ENCODE results near the gene LRP1-AS.

DNA sequence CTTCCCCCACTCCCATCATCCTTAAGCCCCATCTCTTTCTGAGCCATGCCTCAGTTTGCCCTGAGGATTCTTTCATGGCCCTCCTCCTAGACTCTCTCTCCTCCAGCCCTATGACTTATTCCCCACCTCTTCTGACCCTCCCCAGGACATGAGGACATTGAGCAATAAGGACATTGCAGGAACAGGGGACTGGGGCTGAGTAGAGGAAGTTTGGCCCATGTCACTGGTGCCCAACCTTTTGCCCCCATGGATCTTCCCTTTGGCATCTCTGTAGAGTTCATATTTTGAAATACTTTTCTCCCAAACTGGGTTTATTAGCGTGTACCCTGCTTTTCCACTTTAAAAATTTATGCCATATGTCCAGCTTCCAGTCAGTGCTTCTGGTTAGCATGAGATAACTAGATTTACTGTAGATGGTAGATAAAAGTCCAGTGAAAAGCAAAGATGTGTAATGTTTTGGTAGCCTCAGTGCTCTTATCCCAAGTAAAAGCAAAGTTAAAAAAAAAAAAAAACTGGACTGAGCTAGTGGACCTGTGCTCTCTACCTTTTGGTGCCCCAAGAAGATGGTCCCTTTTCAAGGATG lies 6.1 kb upstream of the LRP1-AS start:
- no peak for TF ChIP-seq CTCF (IDR thresholded peaks at IDR 0.05)
- TF ChIP-seq POLR2A (IDR thresholded peaks at IDR 0.05), result no peak

All from lower leg skin (tissue), 3 donors.